HEK293T (cell line): ENCODE measurements around the gene ATP11A.

ENCODE experiments used
- CTCF ChIA-PET: fragments of 350-600 bp; formaldehyde crosslinking; extraction: SDS; loops from one replicate; lab custom pipeline; 2021; ENCODE audit warnings: antibody characterized with exemption, inconsistent platforms; lab: Yijun Ruan, JAX
- POLR2A ChIA-PET: fragments of 350-600 bp; formaldehyde crosslinking; extraction: SDS; loops from one replicate; lab custom pipeline; 2020; ENCODE audit warnings: antibody characterized with exemption, inconsistent platforms; lab: Yijun Ruan, JAX
- DNase-seq: peaks from one replicate; pipeline ENCODE4 v3.0.0; 2012; ENCODE audit warnings: mixed read lengths; ENCODE audit errors: extremely low spot score
- ARNT ChIP-seq: fragments of 450-650 bp; IDR thresholded peaks from 2 replicates; pipeline ENCODE4 v1.6.1; 2017; ENCODE audit warnings: mild to moderate bottlenecking
- BHLHE40 ChIP-seq: fragments of 450-650 bp; IDR thresholded peaks from 2 replicates; pipeline ENCODE4 v1.6.1; 2016; ENCODE audit warnings: mild to moderate bottlenecking, moderate library complexity, borderline replicate concordance
- CTBP1 ChIP-seq: fragments of 450-650 bp; IDR thresholded peaks from 2 replicates; pipeline ENCODE4 v1.6.1; 2016; ENCODE audit warnings: borderline replicate concordance
- ELF4 ChIP-seq: fragments of 450-650 bp; IDR thresholded peaks from 2 replicates; pipeline ENCODE4 v1.6.1; 2017; ENCODE audit warnings: antibody characterized with exemption
- FOXA1 ChIP-seq: fragments of 450-650 bp; IDR thresholded peaks from 2 replicates; pipeline ENCODE4 v1.6.1; 2016; ENCODE audit warnings: mild to moderate bottlenecking
- FOXK2 ChIP-seq: fragments of 450-650 bp; IDR thresholded peaks from 2 replicates; pipeline ENCODE4 v1.6.1; 2016; ENCODE audit warnings: mild to moderate bottlenecking
- FOXM1 ChIP-seq: fragments of 450-650 bp; IDR thresholded peaks from 2 replicates; pipeline ENCODE4 v1.6.1; 2017; ENCODE audit warnings: mild to moderate bottlenecking, borderline replicate concordance
- HDGF ChIP-seq: fragments of 450-650 bp; IDR thresholded peaks from 2 replicates; pipeline ENCODE4 v1.6.1; 2017; ENCODE audit warnings: antibody characterized with exemption, borderline replicate concordance
- L3MBTL2 ChIP-seq: fragments of 450-650 bp; conservative IDR thresholded peaks from 2 replicates; pipeline ENCODE4 v1.6.1; 2016; ENCODE audit warnings: mild to moderate bottlenecking
- LEF1 ChIP-seq: fragments of 450-650 bp; IDR thresholded peaks from 2 replicates; pipeline ENCODE4 v1.6.1; 2017; ENCODE audit warnings: mild to moderate bottlenecking, borderline replicate concordance
- NFRKB ChIP-seq: fragments of 450-650 bp; IDR thresholded peaks from 2 replicates; pipeline ENCODE4 v1.6.1; 2016; ENCODE audit warnings: mild to moderate bottlenecking, moderate library complexity
- PKNOX1 ChIP-seq: fragments of 450-650 bp; IDR thresholded peaks from 2 replicates; pipeline ENCODE4 v1.6.1; 2016
- SP1 ChIP-seq: fragments of 450-650 bp; IDR thresholded peaks from 2 replicates; pipeline ENCODE4 v1.6.1; 2017
- SUZ12 ChIP-seq: fragments of 450-650 bp; IDR thresholded peaks from 2 replicates; pipeline ENCODE4 v1.6.1; 2016; ENCODE audit warnings: mild to moderate bottlenecking
- TARDBP ChIP-seq: fragments of 450-650 bp; IDR thresholded peaks from 2 replicates; pipeline ENCODE4 v1.6.1; 2016
- ZNF384 ChIP-seq: fragments of 450-650 bp; IDR thresholded peaks from 2 replicates; pipeline ENCODE4 v1.6.1; 2016

Gene ATP11A

GRCh38 chr13:112693831-112694497, 4.1 kb downstream of the ATP11A start:
- no peak for TF ChIP-seq SUZ12
- no peak for TF ChIP-seq TARDBP
- no peak for TF ChIP-seq FOXM1
- no peak for TF ChIP-seq BHLHE40
- no peak for TF ChIP-seq HDGF
- no peak for TF ChIP-seq NFRKB
- ChIA-PET POLR2A (no interaction called here), CTCF (no interaction called here)
- DNase-seq = no peak

GRCh38 chr13:112695121-112695520, 5.3 kb downstream of the ATP11A start:
- DNase-seq = no peak
- TF ChIP-seq NFRKB (no peak), ELF4 (no peak)
- ChIA-PET POLR2A (no interaction called here), CTCF (interaction anchor here (0.6 kb wide), 1 partner anchor 849 kb away, joined by 3 read pairs; no protein-coding TSS in a partner anchor)

- ChIA-PET CTCF (no interaction called here), POLR2A (no interaction called here)
- TF ChIP-seq CTBP1 (no peak), ARNT (no peak), BHLHE40 (no peak), L3MBTL2 (no peak), PKNOX1 (no peak), FOXK2 (no peak), NFRKB (no peak), ZNF384 (no peak), HDGF (no peak), FOXM1 (no peak), SUZ12 (no peak), ELF4 (no peak), SP1 (no peak), FOXA1 (no peak), TARDBP (no peak), LEF1 (no peak)
- DNase-seq = no peak
Measured at GRCh38 chr13:112696001-112696868, 6.4 kb downstream of the ATP11A start.

GRCh38 chr13:112696869-112697465, 7.1 kb downstream of the ATP11A start:
- ChIA-PET CTCF (no interaction called here), POLR2A (no interaction called here)
- no peak for DNase-seq
- TF ChIP-seq CTBP1 = no peak

GRCh38 chr13:112697756-112698655, 8.2 kb downstream of the ATP11A start:
- no peak for DNase-seq
- TF ChIP-seq LEF1 (no peak), BHLHE40 (no peak), CTBP1 (no peak), ELF4 (no peak)
- ChIA-PET POLR2A (no interaction called here), CTCF (no interaction called here)

- no peak for DNase-seq
- CTCF ChIA-PET = no interaction called here
- TF ChIP-seq NFRKB (no peak), FOXA1 (no peak), CTBP1 (no peak), FOXK2 (no peak), L3MBTL2 (no peak), ARNT (no peak), HDGF (no peak), ELF4 (no peak), FOXM1 (no peak), TARDBP (no peak), BHLHE40 (no peak)
- POLR2A ChIA-PET = no interaction called here
Measured at GRCh38 chr13:112699322-112699918, 9.6 kb downstream of the ATP11A start.
